Measurements from ENCODE around the gene CLEC4F.

DNA sequence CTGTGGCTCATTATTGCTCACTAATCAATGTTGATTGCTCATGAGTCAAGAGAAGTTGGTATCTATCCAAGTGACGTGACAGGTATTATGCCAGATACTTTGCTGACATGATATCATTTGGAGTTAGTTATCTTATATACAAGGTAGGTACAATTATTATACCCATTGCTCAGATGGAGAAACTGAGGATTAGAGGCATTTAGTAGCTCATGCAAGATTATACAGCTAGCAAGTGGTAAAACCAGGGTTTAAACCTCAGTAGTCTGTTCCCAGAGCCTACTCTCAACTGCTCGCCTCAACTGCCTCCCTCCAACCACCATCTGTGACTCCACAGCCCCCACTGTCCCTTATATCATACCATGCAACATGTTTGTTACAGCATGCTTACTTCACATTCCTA lies 36.1 kb downstream of the CLEC4F start:
- TF ChIP-seq ZNF232 (CRISPR knock-in tag; IDR thresholded peaks at IDR 0.05): no peak
- TF ChIP-seq NFYB (CRISPR knock-in tag; conservative IDR thresholded peaks at IDR 0.05; ENCODE audit: low read depth): no peak
- TF ChIP-seq FOXP1 (CRISPR knock-in tag; IDR thresholded peaks at IDR 0.05; ENCODE audit: borderline replicate concordance): no peak
- TF ChIP-seq, protein P1, sequence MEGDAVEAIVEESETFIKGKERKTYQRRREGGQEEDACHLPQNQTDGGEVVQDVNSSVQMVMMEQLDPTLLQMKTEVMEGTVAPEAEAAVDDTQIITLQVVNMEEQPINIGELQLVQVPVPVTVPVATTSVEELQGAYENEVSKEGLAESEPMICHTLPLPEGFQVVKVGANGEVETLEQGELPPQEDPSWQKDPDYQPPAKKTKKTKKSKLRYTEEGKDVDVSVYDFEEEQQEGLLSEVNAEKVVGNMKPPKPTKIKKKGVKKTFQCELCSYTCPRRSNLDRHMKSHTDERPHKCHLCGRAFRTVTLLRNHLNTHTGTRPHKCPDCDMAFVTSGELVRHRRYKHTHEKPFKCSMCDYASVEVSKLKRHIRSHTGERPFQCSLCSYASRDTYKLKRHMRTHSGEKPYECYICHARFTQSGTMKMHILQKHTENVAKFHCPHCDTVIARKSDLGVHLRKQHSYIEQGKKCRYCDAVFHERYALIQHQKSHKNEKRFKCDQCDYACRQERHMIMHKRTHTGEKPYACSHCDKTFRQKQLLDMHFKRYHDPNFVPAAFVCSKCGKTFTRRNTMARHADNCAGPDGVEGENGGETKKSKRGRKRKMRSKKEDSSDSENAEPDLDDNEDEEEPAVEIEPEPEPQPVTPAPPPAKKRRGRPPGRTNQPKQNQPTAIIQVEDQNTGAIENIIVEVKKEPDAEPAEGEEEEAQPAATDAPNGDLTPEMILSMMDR (IDR thresholded peaks at IDR 0.05): no peak
- TF ChIP-seq OVOL2 (CRISPR knock-in tag; IDR thresholded peaks at IDR 0.05; ENCODE audit: borderline replicate concordance): no peak
- TF ChIP-seq, protein P2, sequence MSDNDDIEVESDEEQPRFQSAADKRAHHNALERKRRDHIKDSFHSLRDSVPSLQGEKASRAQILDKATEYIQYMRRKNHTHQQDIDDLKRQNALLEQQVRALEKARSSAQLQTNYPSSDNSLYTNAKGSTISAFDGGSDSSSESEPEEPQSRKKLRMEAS (CRISPR knock-in tag; IDR thresholded peaks at IDR 0.05): no peak
- no peak for TF ChIP-seq ESRRA (CRISPR knock-in tag; IDR thresholded peaks at IDR 0.05; ENCODE audit: borderline replicate concordance)
- TF ChIP-seq, protein P3, sequence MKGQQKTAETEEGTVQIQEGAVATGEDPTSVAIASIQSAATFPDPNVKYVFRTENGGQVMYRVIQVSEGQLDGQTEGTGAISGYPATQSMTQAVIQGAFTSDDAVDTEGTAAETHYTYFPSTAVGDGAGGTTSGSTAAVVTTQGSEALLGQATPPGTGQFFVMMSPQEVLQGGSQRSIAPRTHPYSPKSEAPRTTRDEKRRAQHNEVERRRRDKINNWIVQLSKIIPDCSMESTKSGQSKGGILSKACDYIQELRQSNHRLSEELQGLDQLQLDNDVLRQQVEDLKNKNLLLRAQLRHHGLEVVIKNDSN (CRISPR knock-in tag; IDR thresholded peaks at IDR 0.05): no peak
- TF ChIP-seq, protein P4, sequence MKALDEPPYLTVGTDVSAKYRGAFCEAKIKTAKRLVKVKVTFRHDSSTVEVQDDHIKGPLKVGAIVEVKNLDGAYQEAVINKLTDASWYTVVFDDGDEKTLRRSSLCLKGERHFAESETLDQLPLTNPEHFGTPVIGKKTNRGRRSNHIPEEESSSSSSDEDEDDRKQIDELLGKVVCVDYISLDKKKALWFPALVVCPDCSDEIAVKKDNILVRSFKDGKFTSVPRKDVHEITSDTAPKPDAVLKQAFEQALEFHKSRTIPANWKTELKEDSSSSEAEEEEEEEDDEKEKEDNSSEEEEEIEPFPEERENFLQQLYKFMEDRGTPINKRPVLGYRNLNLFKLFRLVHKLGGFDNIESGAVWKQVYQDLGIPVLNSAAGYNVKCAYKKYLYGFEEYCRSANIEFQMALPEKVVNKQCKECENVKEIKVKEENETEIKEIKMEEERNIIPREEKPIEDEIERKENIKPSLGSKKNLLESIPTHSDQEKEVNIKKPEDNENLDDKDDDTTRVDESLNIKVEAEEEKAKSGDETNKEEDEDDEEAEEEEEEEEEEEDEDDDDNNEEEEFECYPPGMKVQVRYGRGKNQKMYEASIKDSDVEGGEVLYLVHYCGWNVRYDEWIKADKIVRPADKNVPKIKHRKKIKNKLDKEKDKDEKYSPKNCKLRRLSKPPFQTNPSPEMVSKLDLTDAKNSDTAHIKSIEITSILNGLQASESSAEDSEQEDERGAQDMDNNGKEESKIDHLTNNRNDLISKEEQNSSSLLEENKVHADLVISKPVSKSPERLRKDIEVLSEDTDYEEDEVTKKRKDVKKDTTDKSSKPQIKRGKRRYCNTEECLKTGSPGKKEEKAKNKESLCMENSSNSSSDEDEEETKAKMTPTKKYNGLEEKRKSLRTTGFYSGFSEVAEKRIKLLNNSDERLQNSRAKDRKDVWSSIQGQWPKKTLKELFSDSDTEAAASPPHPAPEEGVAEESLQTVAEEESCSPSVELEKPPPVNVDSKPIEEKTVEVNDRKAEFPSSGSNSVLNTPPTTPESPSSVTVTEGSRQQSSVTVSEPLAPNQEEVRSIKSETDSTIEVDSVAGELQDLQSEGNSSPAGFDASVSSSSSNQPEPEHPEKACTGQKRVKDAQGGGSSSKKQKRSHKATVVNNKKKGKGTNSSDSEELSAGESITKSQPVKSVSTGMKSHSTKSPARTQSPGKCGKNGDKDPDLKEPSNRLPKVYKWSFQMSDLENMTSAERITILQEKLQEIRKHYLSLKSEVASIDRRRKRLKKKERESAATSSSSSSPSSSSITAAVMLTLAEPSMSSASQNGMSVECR (CRISPR knock-in tag; IDR thresholded peaks at IDR 0.05; ENCODE audit: borderline replicate concordance): no peak
- no peak for TF ChIP-seq SMAD4 (CRISPR knock-in tag; IDR thresholded peaks at IDR 0.05)

Measured in WTC11 (cell line).